Breast epithelium (tissue), 4 donors: ENCODE measurements around the gene TMEM41B. TPM values are rescaled to one million over a fixed set of nuclear protein-coding genes. Genes with fewer than 3 reads are reported as not detected.
A peak's percentile ranks its signal among the peaks of the same experiment; 100 is the strongest.
"Not testable (repeated sequence)": the region's sequence is repeated elsewhere in the genome, so short reads cannot be mapped to it uniquely, and the experiment has no call there.

Experiments used
- DNase-seq, 2 donors: peaks; one replicate each; pipeline ENCODE4 v3.0.0-alpha.2; 2019; ENCODE audit warnings: low spot score in 2 of 2
- H3K27ac ChIP-seq, 2 donors: fragments of 200-600 bp; sonication (generic) in 1 of 2; one replicate each; pipeline ENCODE4 v1.5.1; 2016 to 2019; ENCODE audit warnings: mild to moderate bottlenecking in 1 of 2
- H3K27me3 ChIP-seq, 2 donors: fragments of 200-600 bp; sonication (generic) in 1 of 2; one replicate each; pipeline versions ENCODE4 v1.5.1 to v1.6.0; 2017 to 2019; ENCODE audit warnings: control low read depth in 1 of 2, mild to moderate bottlenecking in 1 of 2
- H3K36me3 ChIP-seq: fragments of 200-600 bp; one replicate; pipeline ENCODE4 v1.5.1; 2019
- H3K4me1 ChIP-seq, 2 donors: fragments of 200-600 bp; sonication (generic); one replicate each; pipeline ENCODE4 v1.5.1; 2016 to 2019; ENCODE audit warnings: control low read depth in 1 of 2
- H3K4me3 ChIP-seq, 3 donors: fragments of 200-600 bp; sonication (generic); 1 replicate in 2 of 3; 2 replicates in 1 of 3; pipeline ENCODE4 v1.5.1; 2016 to 2019; ENCODE audit warnings: mild to moderate bottlenecking in 3 of 3, moderate library complexity in 2 of 3
- H3K9me3 ChIP-seq, 2 donors: fragments of 200-600 bp; sonication (generic) in 1 of 2; one replicate each; pipeline ENCODE4 v1.5.1; 2016 to 2019; ENCODE audit warnings: control low read depth in 1 of 2
- POLR2A ChIP-seq: fragments of 450-650 bp; IDR thresholded peaks from one replicate; pipeline ENCODE4 v1.6.1; 2016; ENCODE audit warnings: antibody characterized with exemption, mild to moderate bottlenecking, moderate library complexity
- POLR2AphosphoS5 ChIP-seq, 3 donors: sonication (generic); formaldehyde crosslinking; IDR thresholded peaks; one replicate each; pipeline ENCODE4 v1.6.1; 2017; ENCODE audit warnings: antibody characterized with exemption in 3 of 3
- intact Hi-C: fragments of 100-400 bp; cut with DNase I; formaldehyde crosslinking; loops from one replicate; pipeline ENCODE4 v1.15.1; 2023; ENCODE audit warnings: low total_unique reads
- total RNA-seq, 3 donors: library from RNA; depleted of rRNA; stranded (reverse); fragments of >200 nt; gene quantifications; one replicate each; pipeline ENCODE4 v1.1.0, GENCODE V29; 2016
- TF ChIP-seq, protein P1 (sequence below), 3 donors: fragments of 450-650 bp; IDR thresholded peaks; one replicate each; pipeline ENCODE4 v1.5.1; 2016 to 2017; ENCODE audit warnings: antibody characterized with exemption in 3 of 3, mild to moderate bottlenecking in 3 of 3, moderate library complexity in 3 of 3

TMEM41B gene
- total RNA-seq, 3 donors from 2014 or later: 19.2 to 42.3 (median 38.0) TPM

DNA sequence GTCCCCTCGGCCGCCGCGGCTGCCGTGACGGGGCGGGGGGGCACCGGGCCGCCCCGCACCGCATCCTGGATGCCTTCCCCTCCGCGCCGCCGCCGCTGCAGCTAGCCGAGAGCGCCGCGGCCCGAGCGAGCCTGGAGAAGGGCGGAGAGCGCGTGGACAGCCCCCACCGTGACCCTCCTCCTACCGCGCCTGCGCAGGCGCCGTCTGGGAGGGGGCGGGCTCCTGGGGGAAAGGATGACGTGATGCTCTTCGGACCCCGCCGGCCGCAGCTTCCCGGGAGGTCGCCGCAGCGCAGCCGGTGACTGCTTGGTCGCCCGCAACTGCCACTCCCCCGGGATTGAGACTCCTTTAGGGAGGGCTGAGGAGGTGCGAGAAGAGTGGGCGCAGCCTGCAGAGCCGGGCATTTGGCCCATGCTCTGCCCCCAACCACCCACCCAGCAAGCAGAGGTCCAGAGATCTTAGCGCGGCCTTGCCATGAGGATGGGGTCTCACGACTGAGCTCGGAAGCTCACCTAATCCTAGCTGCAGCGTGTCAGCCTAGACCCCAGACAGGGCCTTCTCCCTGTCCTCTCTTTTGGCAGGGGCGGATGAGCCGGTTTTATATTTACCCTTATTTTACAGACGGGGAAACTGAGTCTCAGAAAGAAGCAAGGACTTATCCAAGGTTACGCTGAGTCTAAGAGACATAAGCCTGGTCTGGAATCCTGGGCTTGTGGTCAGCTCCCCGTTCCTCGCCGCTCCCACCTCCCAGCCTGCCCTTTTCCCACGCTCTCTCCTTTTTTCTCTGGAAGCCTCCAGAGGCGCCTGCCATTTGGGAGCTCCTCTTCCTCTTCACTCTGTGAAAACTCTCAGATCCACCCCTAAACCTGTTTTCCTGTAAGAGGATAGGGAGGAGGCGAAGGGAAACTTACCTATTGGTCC lies 48.9 kb downstream of the TMEM41B start, which contains the start of gene DENND5A:
Gene DENND5A (minus strand): TSS at position 140 of the 921 bp plus-strand sequence. CDS start 281 bp downstream, outside the sequence.
- intact Hi-C loops: no loop called here
- TF ChIP-seq, protein P1, sequence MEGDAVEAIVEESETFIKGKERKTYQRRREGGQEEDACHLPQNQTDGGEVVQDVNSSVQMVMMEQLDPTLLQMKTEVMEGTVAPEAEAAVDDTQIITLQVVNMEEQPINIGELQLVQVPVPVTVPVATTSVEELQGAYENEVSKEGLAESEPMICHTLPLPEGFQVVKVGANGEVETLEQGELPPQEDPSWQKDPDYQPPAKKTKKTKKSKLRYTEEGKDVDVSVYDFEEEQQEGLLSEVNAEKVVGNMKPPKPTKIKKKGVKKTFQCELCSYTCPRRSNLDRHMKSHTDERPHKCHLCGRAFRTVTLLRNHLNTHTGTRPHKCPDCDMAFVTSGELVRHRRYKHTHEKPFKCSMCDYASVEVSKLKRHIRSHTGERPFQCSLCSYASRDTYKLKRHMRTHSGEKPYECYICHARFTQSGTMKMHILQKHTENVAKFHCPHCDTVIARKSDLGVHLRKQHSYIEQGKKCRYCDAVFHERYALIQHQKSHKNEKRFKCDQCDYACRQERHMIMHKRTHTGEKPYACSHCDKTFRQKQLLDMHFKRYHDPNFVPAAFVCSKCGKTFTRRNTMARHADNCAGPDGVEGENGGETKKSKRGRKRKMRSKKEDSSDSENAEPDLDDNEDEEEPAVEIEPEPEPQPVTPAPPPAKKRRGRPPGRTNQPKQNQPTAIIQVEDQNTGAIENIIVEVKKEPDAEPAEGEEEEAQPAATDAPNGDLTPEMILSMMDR (IDR thresholded peaks at IDR 0.05): no peak
- peak; percentile 79 for TF ChIP-seq POLR2A
- TF ChIP-seq POLR2AphosphoS5 (IDR thresholded peaks at IDR 0.05): peak; percentile 46 to 88 (median 76)
- H3K36me3 ChIP-seq: no peaks in the 10 kb centered on the region
- H3K4me1 ChIP-seq: no peaks in the 10 kb centered on the region
- H3K27ac ChIP-seq: peak within 1 kb of the TSS; percentile 94 to 96
- peak; percentile 69 to 78 for DNase-seq
- no peaks in the 10 kb centered on the region for H3K27me3 ChIP-seq
- peak within 1 kb of the TSS; percentile 76 to 93 (median 89) for H3K4me3 ChIP-seq
- no peaks in the 10 kb centered on the region for H3K9me3 ChIP-seq

DNA sequence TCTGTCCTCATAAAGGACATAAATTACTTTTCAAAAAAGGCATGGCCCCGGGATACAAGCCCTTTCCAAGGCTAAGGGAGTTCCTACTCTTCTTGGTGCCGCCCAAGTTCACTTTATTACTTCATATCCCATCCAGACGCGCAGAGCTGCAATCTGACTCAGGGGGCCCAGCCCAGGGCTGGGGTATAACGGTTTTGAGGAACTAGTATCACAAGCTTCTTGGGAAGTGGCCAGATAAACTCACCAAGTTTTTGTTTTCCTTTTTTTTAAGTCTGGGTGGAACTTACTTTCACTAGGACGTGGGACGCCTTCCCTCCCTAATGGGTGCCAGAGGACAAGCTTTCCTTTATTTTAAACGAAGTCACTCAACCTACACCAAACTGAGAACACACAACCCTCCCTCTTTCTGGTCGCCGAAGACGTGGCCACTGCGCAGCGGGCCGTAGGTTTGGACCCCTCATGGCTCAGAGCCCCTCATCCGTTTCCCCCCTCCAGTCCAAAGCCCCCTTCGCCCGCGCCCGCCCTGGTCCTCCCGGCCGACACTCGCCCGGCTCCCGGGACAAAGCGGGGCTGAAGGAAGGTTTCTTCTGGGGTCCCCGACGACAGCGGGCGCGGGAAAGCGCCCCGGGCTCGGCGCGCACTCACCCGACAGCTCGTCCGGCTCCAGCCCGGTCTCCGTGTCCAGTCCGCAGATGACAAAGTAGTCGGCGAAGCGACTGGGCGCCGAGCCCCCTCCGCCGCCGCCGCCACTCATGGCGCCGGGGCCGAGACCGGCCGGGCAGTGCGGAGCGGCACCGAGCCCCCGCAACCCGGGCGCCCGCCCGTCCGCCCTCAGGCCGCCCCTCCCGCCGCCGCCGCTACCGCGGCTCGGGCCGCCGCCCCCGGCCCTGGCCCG lies 49.8 kb downstream of the TMEM41B start:
- peak; percentile 22 for TF ChIP-seq POLR2A
- TF ChIP-seq POLR2AphosphoS5 (IDR thresholded peaks at IDR 0.05): peak in 2 of 3 donors; percentile 40 to 64
- TF ChIP-seq, protein P1 (IDR thresholded peaks at IDR 0.05): no peak
- peak in 1 of 2 donors; percentile 43 for DNase-seq
- Histone ChIP-seq H3K27ac (peak overlapping the region; percentile 94 to 96), H3K4me3 (peak overlapping the region; percentile 76 to 93 (median 89)), H3K9me3 (no peaks in the 10 kb centered on the region), H3K4me1 (no peaks in the 10 kb centered on the region), H3K27me3 (no peaks in the 10 kb centered on the region), H3K36me3 (no peaks in the 10 kb centered on the region)
- intact Hi-C loops: no loop called here

DNA sequence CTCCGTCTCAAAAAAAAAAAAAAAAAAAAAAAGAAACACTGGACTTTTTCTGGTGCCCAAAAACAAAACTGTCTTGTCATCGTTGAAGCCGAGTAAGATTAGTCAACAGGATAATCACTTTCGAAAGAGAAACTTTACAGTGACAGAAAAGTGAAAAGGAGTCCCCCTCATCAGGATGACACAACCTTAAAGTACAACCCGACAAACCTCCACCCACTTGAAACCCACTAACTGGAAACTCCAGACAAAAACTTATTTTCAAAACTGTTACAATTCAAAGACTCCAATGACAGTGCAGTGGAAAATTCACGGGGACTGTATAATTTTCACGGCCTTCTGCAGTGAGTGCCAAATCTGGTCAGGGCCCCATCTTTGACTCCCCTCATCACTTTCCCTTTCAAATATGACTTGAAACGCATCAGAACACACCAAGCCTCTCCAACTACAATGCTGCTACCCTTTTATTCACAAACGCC lies 50.5 kb downstream of the TMEM41B start:
- H3K36me3 ChIP-seq: no peaks in the 10 kb centered on the region
- no peaks in the 10 kb centered on the region for H3K4me1 ChIP-seq
- H3K27ac ChIP-seq: peak overlapping the region; percentile 94 to 96
- TF ChIP-seq, protein P1 (IDR thresholded peaks at IDR 0.05): no peak
- TF ChIP-seq POLR2AphosphoS5 (IDR thresholded peaks at IDR 0.05) (no peak), POLR2A (no peak)
- intact Hi-C loops: no loop called here
- H3K4me3 ChIP-seq: peak overlapping the region; percentile 76 to 93 (median 89)
- H3K27me3 ChIP-seq: no peaks in the 10 kb centered on the region
- no peak for DNase-seq
- no peaks in the 10 kb centered on the region for H3K9me3 ChIP-seq

DNA sequence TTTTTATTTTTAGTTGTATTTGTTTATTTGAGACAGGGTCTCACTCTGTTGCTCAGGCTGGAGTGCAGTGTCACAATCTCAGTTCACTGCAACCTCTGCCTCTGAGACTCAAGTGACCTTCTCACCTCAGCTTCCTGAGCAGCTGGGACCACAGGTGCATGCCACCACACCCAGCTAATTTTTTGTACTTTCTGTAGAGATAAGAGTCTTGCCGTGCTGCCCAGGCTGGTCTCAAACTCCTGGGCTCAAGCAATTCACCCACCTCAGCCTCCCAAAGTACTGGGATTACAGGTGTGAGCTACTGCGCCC lies 53.6 kb downstream of the TMEM41B start:
- DNase-seq, H3K36me3 ChIP-seq, H3K4me1 ChIP-seq, intact Hi-C loops, H3K27me3 ChIP-seq, H3K27ac ChIP-seq, H3K4me3 ChIP-seq, H3K9me3 ChIP-seq: not testable (repeated sequence)

DNA sequence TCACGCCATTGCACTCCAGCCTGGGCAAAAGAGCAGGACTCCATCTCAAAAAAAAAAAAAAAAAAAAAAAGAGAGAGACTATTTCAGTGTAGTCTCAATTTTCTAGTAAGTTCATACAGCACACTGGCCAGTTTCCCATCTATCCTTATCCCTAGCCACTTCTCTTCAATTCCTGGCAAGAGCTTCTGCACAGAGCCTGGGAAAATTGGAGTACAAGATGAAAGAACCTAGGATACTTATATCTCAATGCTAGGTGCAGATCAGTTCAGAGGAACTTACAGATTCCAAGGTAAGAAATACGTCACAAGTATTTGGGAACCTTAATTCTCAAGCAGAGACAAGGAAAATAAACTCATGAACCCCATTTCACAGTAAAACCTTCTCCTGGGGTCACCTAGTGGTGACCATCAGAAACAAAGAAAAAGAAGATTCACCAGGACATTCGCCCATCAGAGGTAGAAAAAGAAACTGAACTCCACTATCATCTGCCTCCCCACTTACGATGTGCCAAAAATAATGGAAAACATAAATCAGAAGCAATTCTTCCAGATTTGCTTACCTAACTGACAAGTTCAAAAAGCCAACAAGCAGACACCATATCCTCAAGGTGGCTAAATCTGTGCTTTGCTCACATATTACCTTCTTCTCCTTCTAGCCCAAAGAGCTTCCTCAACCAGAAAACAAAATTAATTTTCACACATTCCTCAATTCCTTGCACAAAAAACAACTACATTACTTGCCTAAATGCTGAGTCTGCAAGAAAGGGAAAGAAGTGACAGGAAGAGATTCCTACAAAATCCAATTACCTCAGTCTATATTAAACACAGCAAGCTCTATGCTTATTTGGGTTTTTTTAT lies 54.2 kb downstream of the TMEM41B start:
- H3K27ac ChIP-seq: no peak overlapping the region
- TF ChIP-seq, protein P1 (IDR thresholded peaks at IDR 0.05): no peak
- TF ChIP-seq POLR2AphosphoS5 (IDR thresholded peaks at IDR 0.05): no peak
- no peak for TF ChIP-seq POLR2A
- intact Hi-C loops: no loop called here
- no peaks in the 10 kb centered on the region for H3K9me3 ChIP-seq
- H3K36me3 ChIP-seq: no peaks in the 10 kb centered on the region
- DNase-seq: no peak
- no peaks in the 10 kb centered on the region for H3K4me1 ChIP-seq
- no peak overlapping the region for H3K4me3 ChIP-seq
- no peaks in the 10 kb centered on the region for H3K27me3 ChIP-seq

DNA sequence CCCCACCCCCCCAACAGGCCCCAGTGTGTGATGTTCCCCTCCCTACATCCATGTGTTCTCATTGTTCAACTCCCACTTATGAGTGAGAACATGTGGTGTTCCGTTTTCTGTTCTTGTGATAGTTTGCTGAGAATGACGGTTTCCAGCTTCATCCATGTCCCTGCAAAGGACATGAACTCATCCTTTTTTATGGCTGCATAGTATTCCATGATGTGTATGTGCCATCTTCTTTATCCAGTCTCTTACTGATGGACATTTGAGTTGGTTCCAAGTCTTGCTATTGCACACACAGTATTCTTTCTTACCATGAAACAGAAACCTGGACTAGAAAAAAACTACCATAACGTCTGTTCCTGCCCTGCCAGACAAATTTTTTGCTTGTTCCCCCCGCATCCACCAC lies 56.1 kb downstream of the TMEM41B start:
- DNase-seq, H3K9me3 ChIP-seq, H3K36me3 ChIP-seq, intact Hi-C loops, H3K4me3 ChIP-seq, H3K27ac ChIP-seq, H3K27me3 ChIP-seq, H3K4me1 ChIP-seq: not testable (repeated sequence)
